OCI-LY1 (cell line): ENCODE data around the gene COX19.

Source experiments
- H2AFZ ChIP-seq: fragments of 200-600 bp; sonication (generic), shearing (Covaris generic); 2 replicates; pipeline ENCODE4 v1.6.0; 2014; ENCODE audit warnings: antibody characterized with exemption, mild to moderate bottlenecking, low read length
- H3F3A ChIP-seq: fragments of 200-600 bp; sonication (generic), shearing (Covaris generic); 2 replicates; pipeline ENCODE4 v1.6.0; 2014; ENCODE audit warnings: mild to moderate bottlenecking, antibody characterized with exemption, low read length, moderate library complexity; ENCODE audit not compliant: insufficient read depth
- H3K27ac ChIP-seq: fragments of 200-600 bp; sonication (generic); 2 replicates; pipeline ENCODE4 v1.5.1; 2014; ENCODE audit warnings: low read length, mixed run types, mild to moderate bottlenecking, low read depth; ENCODE audit not compliant: poor library complexity, severe bottlenecking
- H3K27me3 ChIP-seq: fragments of 200-600 bp; sonication (generic); 2 replicates; pipeline ENCODE4 v1.6.0; 2014; ENCODE audit warnings: antibody characterized with exemption, mild to moderate bottlenecking, low read length, moderate library complexity; ENCODE audit not compliant: insufficient read depth
- H3K36me3 ChIP-seq: fragments of 200-600 bp; sonication (generic); 2 replicates; pipeline ENCODE4 v1.6.1; 2014; ENCODE audit warnings: mild to moderate bottlenecking, antibody characterized with exemption, low read length, moderate library complexity, mixed read lengths; ENCODE audit not compliant: insufficient read depth
- H3K4me1 ChIP-seq: fragments of 200-600 bp; sonication (generic); 2 replicates; pipeline ENCODE4 v1.5.1; 2014; ENCODE audit warnings: mild to moderate bottlenecking, low read length, moderate library complexity; ENCODE audit not compliant: insufficient read depth, severe bottlenecking
- H3K4me2 ChIP-seq: fragments of 200-600 bp; sonication (generic), shearing (Covaris generic); 2 replicates; pipeline ENCODE4 v1.6.1; 2014; ENCODE audit warnings: low read length
- H3K4me3 ChIP-seq: fragments of 200-600 bp; sonication (generic); 2 replicates; pipeline ENCODE4 v1.5.1; 2014; ENCODE audit warnings: low read length, low read depth, mild to moderate bottlenecking, mixed read lengths; ENCODE audit not compliant: poor library complexity, severe bottlenecking
- H3K79me2 ChIP-seq: fragments of 200-600 bp; shearing (Covaris generic); 2 replicates; pipeline ENCODE4 v1.6.1; 2016; ENCODE audit warnings: mixed run types, low read length, mixed read lengths; ENCODE audit not compliant: insufficient read depth
- H3K9ac ChIP-seq: fragments of 200-600 bp; sonication (generic), shearing (Covaris generic); 2 replicates; pipeline ENCODE4 v1.6.1; 2014; ENCODE audit warnings: mild to moderate bottlenecking, low read length, mixed read lengths
- H3K9me2 ChIP-seq: fragments of 200-600 bp; sonication (generic), shearing (Covaris generic); 2 replicates; pipeline ENCODE4 v1.6.1; 2014; ENCODE audit warnings: low read depth, mild to moderate bottlenecking, low read length, mixed read lengths
- H3K9me3 ChIP-seq: fragments of 200-600 bp; shearing (Covaris generic); 2 replicates; pipeline ENCODE4 v1.6.1; 2014; ENCODE audit warnings: low read length, mixed read lengths
- H4K20me1 ChIP-seq: fragments of 200-600 bp; sonication (generic), shearing (Covaris generic); 2 replicates; pipeline ENCODE4 v1.6.0; 2016; ENCODE audit warnings: mild to moderate bottlenecking, low read length; ENCODE audit not compliant: insufficient read depth
- CTCF ChIP-seq: fragments of 200-600 bp; sonication (generic), shearing (Covaris generic); IDR thresholded peaks from 2 replicates; pipeline ENCODE4 v1.5.1; 2017; ENCODE audit warnings: mild to moderate bottlenecking, antibody characterized with exemption, low read length, moderate library complexity, mixed read lengths
- EZH2 ChIP-seq: fragments of 200-600 bp; sonication (generic), shearing (Covaris generic); IDR thresholded peaks from 2 replicates; pipeline ENCODE4 v1.8.0; 2017; ENCODE audit warnings: borderline replicate concordance, mixed run types, mild to moderate bottlenecking, antibody characterized with exemption, low read length, moderate library complexity, mixed read lengths

COX19 gene

GRCh38 chr7:939843-940242, 35.5 kb downstream of the COX19 start:
- Histone ChIP-seq H3F3A (no peaks in the 10 kb centered on the region), H3K27ac (no peak overlapping the region), H3K4me2 (no peak overlapping the region), H4K20me1 (no peaks in the 10 kb centered on the region), H3K9ac (no peak overlapping the region), H3K79me2 (no peaks in the 10 kb centered on the region), H3K36me3 (no peaks in the 10 kb centered on the region; the same call in 1 of the 2 replicates), H3K9me2 (no peaks in the 10 kb centered on the region), H2AFZ (no peak overlapping the region), H3K27me3 (no peaks in the 10 kb centered on the region; the same call in 1 of the 2 replicates), H3K9me3 (0 out of 2 replicates have a peak, but pooled peaks cover 6% of the 10 kb centered on the region), H3K4me3 (no peak overlapping the region), H3K4me1 (no peaks in the 10 kb centered on the region)
- TF ChIP-seq EZH2 = no peak
- no peak for TF ChIP-seq CTCF

GRCh38 chr7:938546-939185, 36.7 kb downstream of the COX19 start:
- no peak overlapping the region for H3K27ac ChIP-seq
- no peaks in the 10 kb centered on the region; the same call in 1 of the 2 replicates for H3K27me3 ChIP-seq
- no peak overlapping the region for H2AFZ ChIP-seq
- H3K9me3 ChIP-seq = 0 out of 2 replicates have a peak, but pooled peaks cover 6% of the 10 kb centered on the region
- no peak overlapping the region for H3K9ac ChIP-seq
- H3K4me3 ChIP-seq = no peak overlapping the region
- H3K4me2 ChIP-seq = no peak overlapping the region
- no peaks in the 10 kb centered on the region for H3K9me2 ChIP-seq
- H3F3A ChIP-seq = no peaks in the 10 kb centered on the region
- H4K20me1 ChIP-seq = no peaks in the 10 kb centered on the region
- H3K79me2 ChIP-seq = no peaks in the 10 kb centered on the region
- H3K36me3 ChIP-seq = no peaks in the 10 kb centered on the region; the same call in 1 of the 2 replicates
- H3K4me1 ChIP-seq = no peaks in the 10 kb centered on the region
- no peak for TF ChIP-seq CTCF
- no peak for TF ChIP-seq EZH2

GRCh38 chr7:937856-938484, 37.4 kb downstream of the COX19 start:
- H4K20me1 ChIP-seq = no peaks in the 10 kb centered on the region
- no peaks in the 10 kb centered on the region; the same call in 1 of the 2 replicates for H3K36me3 ChIP-seq
- H3K9me2 ChIP-seq = no peaks in the 10 kb centered on the region
- H3K27me3 ChIP-seq = no peaks in the 10 kb centered on the region; the same call in 1 of the 2 replicates
- no peaks in the 10 kb centered on the region for H3K79me2 ChIP-seq
- 0 out of 2 replicates have a peak, but pooled peaks cover 6% of the 10 kb centered on the region for H3K9me3 ChIP-seq
- H3K4me1 ChIP-seq = no peaks in the 10 kb centered on the region
- H2AFZ ChIP-seq = no peak overlapping the region
- H3F3A ChIP-seq = no peaks in the 10 kb centered on the region
- no peak overlapping the region for H3K27ac ChIP-seq
- no peak overlapping the region for H3K4me3 ChIP-seq
- H3K4me2 ChIP-seq = no peak overlapping the region
- H3K9ac ChIP-seq = no peak overlapping the region
- TF ChIP-seq EZH2 (no peak), CTCF (no peak)
